Measurements from ENCODE around the gene FAM117B.

GRCh38 chr2:202717598-202718310 is 83.0 kb downstream of the FAM117B start:
- TF ChIP-seq, protein P1, sequence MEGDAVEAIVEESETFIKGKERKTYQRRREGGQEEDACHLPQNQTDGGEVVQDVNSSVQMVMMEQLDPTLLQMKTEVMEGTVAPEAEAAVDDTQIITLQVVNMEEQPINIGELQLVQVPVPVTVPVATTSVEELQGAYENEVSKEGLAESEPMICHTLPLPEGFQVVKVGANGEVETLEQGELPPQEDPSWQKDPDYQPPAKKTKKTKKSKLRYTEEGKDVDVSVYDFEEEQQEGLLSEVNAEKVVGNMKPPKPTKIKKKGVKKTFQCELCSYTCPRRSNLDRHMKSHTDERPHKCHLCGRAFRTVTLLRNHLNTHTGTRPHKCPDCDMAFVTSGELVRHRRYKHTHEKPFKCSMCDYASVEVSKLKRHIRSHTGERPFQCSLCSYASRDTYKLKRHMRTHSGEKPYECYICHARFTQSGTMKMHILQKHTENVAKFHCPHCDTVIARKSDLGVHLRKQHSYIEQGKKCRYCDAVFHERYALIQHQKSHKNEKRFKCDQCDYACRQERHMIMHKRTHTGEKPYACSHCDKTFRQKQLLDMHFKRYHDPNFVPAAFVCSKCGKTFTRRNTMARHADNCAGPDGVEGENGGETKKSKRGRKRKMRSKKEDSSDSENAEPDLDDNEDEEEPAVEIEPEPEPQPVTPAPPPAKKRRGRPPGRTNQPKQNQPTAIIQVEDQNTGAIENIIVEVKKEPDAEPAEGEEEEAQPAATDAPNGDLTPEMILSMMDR (IDR thresholded peaks at IDR 0.05 in 2 of 3, conservative IDR thresholded peaks at IDR 0.05 in 1 of 3; ENCODE audit: borderline replicate concordance in 1 of 3, insufficient read depth in 1 of 3, low read depth in 2 of 3, low read length in 2 of 3), result no peak
- TF ChIP-seq REST (IDR thresholded peaks at IDR 0.05; ENCODE audit: low read depth) (no peak), POLR2A (IDR thresholded peaks at IDR 0.05; ENCODE audit: borderline replicate concordance, extremely low read depth, insufficient read depth, insufficient read length) (no peak), YY1 (IDR thresholded peaks at IDR 0.05; ENCODE audit: extremely low read depth, insufficient replicate concordance, low read depth, low read length) (no peak), TCF7L2 (IDR thresholded peaks at IDR 0.05; ENCODE audit: borderline replicate concordance, extremely low read depth, insufficient read depth, insufficient read length) (no peak), ELF1 (IDR thresholded peaks at IDR 0.05; ENCODE audit: borderline replicate concordance, low read depth) (no peak), EZH2 (IDR thresholded peaks at IDR 0.05) (no peak), ZNF274 (IDR thresholded peaks at IDR 0.05; ENCODE audit: low read depth, low read length) (no peak), ATF3 (IDR thresholded peaks at IDR 0.05) (no peak), POLR2AphosphoS5 (IDR thresholded peaks at IDR 0.05; ENCODE audit: low read depth, low read length) (no peak)
- TF ChIP-seq, protein P2, sequence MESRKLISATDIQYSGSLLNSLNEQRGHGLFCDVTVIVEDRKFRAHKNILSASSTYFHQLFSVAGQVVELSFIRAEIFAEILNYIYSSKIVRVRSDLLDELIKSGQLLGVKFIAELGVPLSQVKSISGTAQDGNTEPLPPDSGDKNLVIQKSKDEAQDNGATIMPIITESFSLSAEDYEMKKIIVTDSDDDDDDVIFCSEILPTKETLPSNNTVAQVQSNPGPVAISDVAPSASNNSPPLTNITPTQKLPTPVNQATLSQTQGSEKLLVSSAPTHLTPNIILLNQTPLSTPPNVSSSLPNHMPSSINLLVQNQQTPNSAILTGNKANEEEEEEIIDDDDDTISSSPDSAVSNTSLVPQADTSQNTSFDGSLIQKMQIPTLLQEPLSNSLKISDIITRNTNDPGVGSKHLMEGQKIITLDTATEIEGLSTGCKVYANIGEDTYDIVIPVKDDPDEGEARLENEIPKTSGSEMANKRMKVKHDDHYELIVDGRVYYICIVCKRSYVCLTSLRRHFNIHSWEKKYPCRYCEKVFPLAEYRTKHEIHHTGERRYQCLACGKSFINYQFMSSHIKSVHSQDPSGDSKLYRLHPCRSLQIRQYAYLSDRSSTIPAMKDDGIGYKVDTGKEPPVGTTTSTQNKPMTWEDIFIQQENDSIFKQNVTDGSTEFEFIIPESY (IDR thresholded peaks at IDR 0.05; ENCODE audit: extremely low read depth, insufficient replicate concordance, low read length), result no peak
- TF ChIP-seq, protein P3, sequence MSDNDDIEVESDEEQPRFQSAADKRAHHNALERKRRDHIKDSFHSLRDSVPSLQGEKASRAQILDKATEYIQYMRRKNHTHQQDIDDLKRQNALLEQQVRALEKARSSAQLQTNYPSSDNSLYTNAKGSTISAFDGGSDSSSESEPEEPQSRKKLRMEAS (IDR thresholded peaks at IDR 0.05), result no peak
